Middle frontal gyrus (tissue), 1 donor: Measurements from ENCODE around the gene CIAPIN1.

Source experiments
- DNase-seq: peaks from one replicate; pipeline ENCODE4 v3.0.0-alpha.2; 2015; ENCODE audit warnings: low spot score; ENCODE audit errors: extremely low spot score

The CIAPIN1 gene

DNA sequence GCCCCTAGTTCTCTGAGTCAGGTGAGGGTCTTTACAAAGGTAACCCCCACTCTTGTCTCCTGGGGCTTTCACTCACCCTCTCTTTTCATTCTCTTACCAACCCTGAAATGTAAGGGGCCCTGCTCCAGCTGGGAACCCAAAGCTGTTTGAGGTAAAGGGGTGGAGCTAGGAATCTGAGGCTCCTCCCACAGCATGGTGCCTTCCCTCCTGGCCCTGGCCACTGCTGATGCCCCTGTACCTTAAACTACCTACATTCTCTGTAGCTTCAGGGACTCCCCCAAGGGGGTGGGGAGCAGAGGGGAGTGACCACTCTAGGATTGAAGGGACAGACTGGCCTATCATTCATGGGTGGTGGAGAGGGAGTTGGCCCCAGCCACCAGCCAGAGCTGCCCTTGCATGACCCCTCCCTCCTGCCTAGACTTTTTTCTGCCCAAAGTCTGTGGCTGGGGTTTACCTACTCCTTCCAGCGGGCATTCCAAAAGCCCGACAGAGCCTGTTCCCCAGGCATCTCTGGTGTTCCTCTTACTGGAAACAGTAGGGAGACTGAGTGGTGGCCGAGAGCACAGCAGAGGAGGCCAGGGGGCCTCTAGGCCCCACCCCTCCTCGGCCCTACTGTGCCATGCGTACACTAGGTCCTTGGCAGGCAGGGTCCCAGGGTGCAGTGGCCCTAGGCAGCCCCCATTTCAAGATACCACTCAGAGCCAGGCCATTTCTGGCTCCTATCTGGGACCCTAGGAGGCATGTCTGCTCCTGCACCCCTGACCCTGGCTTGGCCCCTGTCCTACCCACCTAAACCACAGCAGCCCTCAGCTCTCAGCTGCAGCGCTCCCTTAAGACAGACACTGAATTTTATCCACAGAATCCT, 29.6 kb upstream of the CIAPIN1 start:
- DNase-seq: no peak

DNA sequence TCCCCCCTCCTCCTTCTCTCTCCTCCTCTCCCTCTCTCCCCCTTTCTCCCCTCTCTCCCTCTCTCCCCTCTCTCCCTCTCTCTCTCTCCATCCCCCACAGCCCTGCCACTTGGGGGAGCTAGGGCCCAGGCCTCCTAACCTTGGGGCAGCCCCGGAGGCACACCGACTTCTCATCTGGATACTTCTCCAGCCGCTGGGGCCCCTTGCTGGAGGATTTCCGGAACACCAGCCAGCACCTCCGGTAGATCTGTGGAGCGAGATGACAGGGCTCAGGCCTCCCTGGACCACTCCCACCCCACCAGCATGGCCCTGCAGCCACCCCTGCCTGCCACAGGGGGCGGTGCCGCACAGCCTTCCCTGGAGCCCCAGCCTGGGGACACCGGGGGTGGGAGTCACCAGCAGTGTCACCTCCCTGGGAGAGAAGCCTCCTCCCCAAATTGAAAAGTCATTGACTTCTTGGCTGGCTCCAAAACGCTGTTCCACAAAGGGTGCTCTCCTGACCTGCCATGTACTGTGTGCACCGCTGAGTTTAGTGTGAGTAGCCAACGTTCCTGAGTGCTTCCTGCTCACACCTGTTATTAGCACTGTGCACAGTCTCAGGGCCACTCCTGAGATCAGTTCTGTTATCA, 28.6 kb upstream of the CIAPIN1 start:
- DNase-seq: no peak

GRCh38 chr16:57474671-57475661, 27.8 kb upstream of the CIAPIN1 start:
- no peak for DNase-seq

DNA sequence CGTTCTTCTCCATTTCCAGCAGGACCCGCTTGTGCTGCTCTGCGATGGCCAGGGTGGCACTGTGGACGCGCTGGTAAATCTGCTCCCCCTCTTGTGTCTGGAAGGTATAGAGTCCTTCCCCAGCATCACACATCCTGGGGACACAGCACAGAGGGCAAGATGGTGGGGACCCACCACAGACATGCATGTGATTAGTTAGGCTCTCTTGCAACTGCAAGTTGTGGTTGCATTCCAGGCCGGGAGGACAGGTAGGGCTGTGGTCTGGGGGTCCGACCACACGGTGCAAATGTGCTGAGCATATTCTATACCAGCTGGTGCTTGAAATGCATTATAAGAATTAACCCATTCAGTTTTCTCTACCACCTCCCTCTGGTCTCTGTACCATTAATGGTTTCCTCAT, 26.7 kb upstream of the CIAPIN1 start:
- DNase-seq: no peak

GRCh38 chr16:57473176-57473840, 26.1 kb upstream of the CIAPIN1 start:
- no peak for DNase-seq

- DNase-seq: no peak
Measured at GRCh38 chr16:57472665-57473060, 25.5 kb upstream of the CIAPIN1 start.

GRCh38 chr16:57471852-57472664, 24.9 kb upstream of the CIAPIN1 start:
- DNase-seq: no peak

- DNase-seq: no peak
Measured at GRCh38 chr16:57471209-57471608, 24.0 kb upstream of the CIAPIN1 start.

DNA sequence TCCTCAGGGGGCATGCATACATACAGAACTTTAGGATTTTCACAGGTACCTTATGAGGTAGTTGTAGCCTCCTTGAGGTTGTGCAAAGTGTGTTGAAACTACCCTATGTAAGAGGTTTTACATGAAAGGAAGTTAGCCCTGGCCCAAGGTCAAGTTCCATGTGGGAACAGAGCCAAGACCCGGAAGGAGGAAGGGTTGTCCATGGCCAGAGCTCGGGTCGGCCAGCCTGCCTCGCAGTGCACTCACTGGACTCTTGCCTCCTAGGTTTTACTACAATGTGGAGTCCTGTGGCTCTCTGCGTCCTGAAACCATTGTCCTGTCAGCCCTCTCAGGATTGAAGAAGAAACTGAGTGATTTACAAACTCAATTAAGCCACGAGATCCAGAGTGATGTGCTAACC, 23.5 kb upstream of the CIAPIN1 start:
- DNase-seq: no peak

DNA sequence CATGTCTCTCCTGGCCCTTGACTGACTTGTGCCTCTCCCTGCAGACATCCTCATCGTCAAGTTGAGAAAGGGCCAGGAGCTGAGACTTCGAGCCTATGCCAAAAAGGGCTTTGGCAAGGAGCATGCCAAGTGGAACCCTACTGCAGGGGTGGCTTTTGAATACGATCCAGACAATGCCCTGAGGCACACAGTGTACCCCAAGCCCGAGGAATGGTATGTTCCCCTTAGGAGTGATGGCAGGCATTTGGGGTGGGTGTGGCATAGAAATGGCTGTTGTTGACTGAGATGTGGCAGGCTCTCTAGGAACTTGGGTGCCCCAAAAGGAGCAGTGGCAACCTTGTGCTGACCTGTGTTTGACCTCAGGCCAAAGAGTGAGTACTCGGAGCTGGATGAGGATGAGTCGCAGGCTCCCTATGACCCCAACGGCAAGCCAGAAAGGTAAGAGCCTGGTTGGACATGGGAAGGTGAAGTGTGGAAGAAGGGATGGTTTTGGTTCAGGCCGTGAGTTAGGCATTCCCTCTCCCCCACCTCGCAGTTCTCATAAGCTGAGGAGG, 22.8 kb upstream of the CIAPIN1 start:
- DNase-seq: no peak

GRCh38 chr16:57469046-57469445, 21.9 kb upstream of the CIAPIN1 start:
- no peak for DNase-seq

- no peak for DNase-seq
Measured at GRCh38 chr16:57468346-57468745, 21.2 kb upstream of the CIAPIN1 start.

- no peak for DNase-seq
Measured at GRCh38 chr16:57464523-57464922, 17.3 kb upstream of the CIAPIN1 start.

DNA sequence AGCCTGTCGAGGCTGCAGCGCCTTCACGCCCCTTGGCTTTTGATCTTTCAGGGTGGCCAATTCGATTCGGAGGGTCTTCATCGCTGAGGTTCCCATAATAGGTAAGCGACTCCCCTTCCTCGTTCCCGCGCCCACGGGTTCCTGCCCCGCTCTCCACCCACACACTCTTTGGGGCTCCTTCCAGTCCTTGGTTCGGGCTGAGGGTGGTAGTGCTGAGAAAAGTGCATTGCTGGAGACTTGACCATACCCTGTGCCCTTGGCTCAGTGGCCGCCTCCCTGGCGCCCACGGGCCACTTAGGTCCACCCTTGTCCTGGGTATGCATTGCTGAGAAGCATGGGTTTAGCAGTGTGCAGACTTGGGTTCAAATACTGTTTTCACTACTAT, 15.8 kb upstream of the CIAPIN1 start:
- no peak for DNase-seq

DNA sequence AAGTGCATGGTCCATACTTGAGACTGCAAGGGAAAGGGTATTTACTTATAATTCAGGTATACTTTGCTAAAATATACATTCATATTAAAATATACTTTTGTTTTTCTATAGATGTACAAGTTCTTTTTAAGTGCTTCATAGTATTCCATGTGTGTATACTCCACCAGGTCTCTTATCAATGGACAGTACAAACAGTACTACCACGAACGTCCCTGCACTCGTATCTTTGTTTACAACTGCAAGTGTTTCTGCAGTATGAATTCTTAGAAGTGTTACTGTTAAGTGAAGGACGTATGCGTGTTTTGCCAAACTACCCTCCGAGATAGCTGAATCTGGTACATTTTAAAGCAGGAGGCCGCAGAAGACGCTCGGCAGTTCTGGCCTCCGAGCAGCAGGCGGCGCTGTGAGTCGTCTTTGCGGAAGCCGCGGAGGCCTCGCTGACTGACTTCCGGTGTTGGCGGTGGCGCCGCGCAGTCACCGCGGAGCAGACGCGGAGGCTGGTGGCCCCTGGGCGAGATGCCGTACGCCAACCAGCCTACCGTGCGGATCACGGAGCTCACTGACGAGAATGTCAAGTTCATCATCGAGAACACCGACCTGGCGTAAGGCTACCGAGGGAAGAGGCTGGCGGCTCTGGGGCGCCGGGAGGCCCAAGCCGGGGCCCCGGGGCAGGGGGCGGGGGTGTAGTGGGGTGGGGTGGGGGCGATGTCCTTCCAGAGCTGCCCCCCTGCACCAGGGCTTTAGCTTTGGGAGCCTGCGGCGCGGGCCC, 15.2 kb upstream of the CIAPIN1 start, which contains the start of gene POLR2C:
POLR2C (plus strand) TSS at position 471 of the 769 bp plus-strand sequence; CDS start at position 517, 46 bp downstream.
- DNase-seq: peak; percentile 65

GRCh38 chr16:57452021-57452420, 4.8 kb upstream of the CIAPIN1 start:
- DNase-seq: no peak

GRCh38 chr16:57446531-57447185, 527 bp downstream of the CIAPIN1 start:
- no peak for DNase-seq

DNA sequence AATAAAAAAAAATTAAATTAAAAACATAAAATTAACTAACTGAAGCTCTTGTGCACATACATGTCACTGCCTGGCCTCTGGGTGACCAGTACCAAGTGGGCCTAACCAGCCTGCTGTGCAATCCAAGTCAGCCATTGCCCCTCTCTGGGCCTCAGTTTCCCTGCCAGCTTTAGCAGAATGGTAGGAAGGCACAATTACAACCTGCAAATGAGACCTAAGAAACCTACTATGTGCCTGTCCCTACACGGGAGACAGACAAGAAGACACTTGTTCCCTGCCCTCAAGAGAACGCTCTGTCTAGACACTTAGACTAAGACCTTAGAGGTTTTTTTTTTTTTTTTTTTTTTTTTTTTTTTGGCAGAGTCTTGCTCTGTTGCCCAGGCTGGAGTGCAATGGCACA, 1.7 kb downstream of the CIAPIN1 start:
- no peak for DNase-seq

- DNase-seq: no peak
Measured at GRCh38 chr16:57444711-57445110, 2.5 kb downstream of the CIAPIN1 start.
